ENCODE data around the gene GDF2. TPM values are rescaled to one million over a fixed set of nuclear protein-coding genes. Genes with fewer than 3 reads are reported as not detected.

GDF2 gene
- total and polyA plus RNA-seq, 2 of the 4 experiments (the other 2 are of a cell fraction): under 0.01 TPM; not detected in 1

GRCh38 chr10:47309408-47310089, 12.7 kb upstream of the GDF2 start:
- Histone ChIP-seq H3K9me1 (ENCODE audit: insufficient read depth, low read length) (no peaks in the 10 kb centered on the region), H3K9me3 (ENCODE audit: control insufficient read depth, insufficient read depth, low read length) (no peaks in the 10 kb centered on the region), H2AFZ (replicated peaks; ENCODE audit: low read length, poor library complexity) (no peak overlapping the region), H3K9ac (ENCODE audit: low read depth, low read length) (no peak overlapping the region), H3K27ac (ENCODE audit: insufficient read depth, low read length) (no peak overlapping the region), H4K91ac (ENCODE audit: insufficient read depth, low read depth, low read length) (no peak overlapping the region), H3K4me2 (ENCODE audit: low read depth, low read length) (no peak overlapping the region), H3K56ac (ENCODE audit: extremely low read depth, insufficient read depth, low read length) (no peak overlapping the region), H3K4ac (ENCODE audit: low read depth, low read length) (no peak overlapping the region), H2BK20ac (ENCODE audit: low read depth, low read length) (no peak overlapping the region), H3K14ac (replicated peaks; ENCODE audit: low read depth, low read length) (no peak overlapping the region), H3K79me1 (ENCODE audit: low read depth in 1 of 2, low read length in 2 of 2) (no peaks in the 10 kb centered on the region), H2BK120ac (ENCODE audit: low read depth, low read length) (no peak overlapping the region), H3K4me3 (ENCODE audit: insufficient read depth, low read depth, low read length) (no peak overlapping the region), H3K23ac (ENCODE audit: low read depth, low read length) (no peak overlapping the region), H2AK5ac (ENCODE audit: low read depth, low read length) (no peak overlapping the region), H4K20me1 (ENCODE audit: insufficient read depth, low read length) (no peaks in the 10 kb centered on the region), H3K27me3 (ENCODE audit: control insufficient read depth, insufficient read depth, low read length) (peaks cover 37% of the 10 kb centered on the region), H3K4me1 (ENCODE audit: control insufficient read depth, insufficient read depth, low read length) (no peaks in the 10 kb centered on the region), H3K36me3 (ENCODE audit: control insufficient read depth, insufficient read depth, low read length) (no peaks in the 10 kb centered on the region), H4K8ac (ENCODE audit: low read depth in 2 of 2, low read length in 2 of 2) (no peak overlapping the region), H4K5ac (ENCODE audit: low read depth, low read length) (no peak overlapping the region), H2BK15ac (ENCODE audit: low read depth, low read length) (no peak overlapping the region), H3K18ac (ENCODE audit: low read depth, low read length) (no peak overlapping the region), H2AK9ac (replicated peaks; ENCODE audit: low read depth, low read length, poor library complexity) (no peak overlapping the region), H2BK5ac (ENCODE audit: low read depth, low read length, poor library complexity, severe bottlenecking) (no peak overlapping the region)
- intact Hi-C loops (cut with micrococcal nuclease): loop anchor here (10.0 kb wide), 1 partner anchor 315 kb away; no protein-coding TSS in a partner anchor
- TF ChIP-seq RAD21 (IDR thresholded peaks at IDR 0.05; ENCODE audit: low read length) (peak; percentile 54), FOS (IDR thresholded peaks at IDR 0.05; ENCODE audit: low read depth, low read length) (no peak), SMC3 (IDR thresholded peaks at IDR 0.05; ENCODE audit: low read depth, low read length) (peak; percentile 46), ELK1 (IDR thresholded peaks at IDR 0.05; ENCODE audit: borderline replicate concordance, low read depth, low read length) (no peak)
- TF ChIP-seq, protein P1, sequence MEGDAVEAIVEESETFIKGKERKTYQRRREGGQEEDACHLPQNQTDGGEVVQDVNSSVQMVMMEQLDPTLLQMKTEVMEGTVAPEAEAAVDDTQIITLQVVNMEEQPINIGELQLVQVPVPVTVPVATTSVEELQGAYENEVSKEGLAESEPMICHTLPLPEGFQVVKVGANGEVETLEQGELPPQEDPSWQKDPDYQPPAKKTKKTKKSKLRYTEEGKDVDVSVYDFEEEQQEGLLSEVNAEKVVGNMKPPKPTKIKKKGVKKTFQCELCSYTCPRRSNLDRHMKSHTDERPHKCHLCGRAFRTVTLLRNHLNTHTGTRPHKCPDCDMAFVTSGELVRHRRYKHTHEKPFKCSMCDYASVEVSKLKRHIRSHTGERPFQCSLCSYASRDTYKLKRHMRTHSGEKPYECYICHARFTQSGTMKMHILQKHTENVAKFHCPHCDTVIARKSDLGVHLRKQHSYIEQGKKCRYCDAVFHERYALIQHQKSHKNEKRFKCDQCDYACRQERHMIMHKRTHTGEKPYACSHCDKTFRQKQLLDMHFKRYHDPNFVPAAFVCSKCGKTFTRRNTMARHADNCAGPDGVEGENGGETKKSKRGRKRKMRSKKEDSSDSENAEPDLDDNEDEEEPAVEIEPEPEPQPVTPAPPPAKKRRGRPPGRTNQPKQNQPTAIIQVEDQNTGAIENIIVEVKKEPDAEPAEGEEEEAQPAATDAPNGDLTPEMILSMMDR (conservative IDR thresholded peaks at IDR 0.05; ENCODE audit: low read depth, low read length): peak; percentile 47
- ATAC-seq (ENCODE audit: low read depth) (no peak), DNase-seq (no peak)
- in situ Hi-C loops (cut with MboI; ENCODE audit: low sequenced_read_pairs): loop anchor here (10.0 kb wide), 1 partner anchor 285 kb away; no protein-coding TSS in a partner anchor
- dilution Hi-C loops (cut with HindIII; ENCODE audit: low sequenced_read_pairs, unreplicated experiment): no loop called here
- 88% methylated on average over 29 of the region's 34 CpGs; no CpG with 5 or more reads in 1 of the 2 experiments for WGBS, 2 experiments (ENCODE audit: extremely low coverage in 2 of 2, insufficient read length in 1 of 2)
- BruUV-seq (replicated peaks): no TSS peak
- ChIA-PET POLR2A (ENCODE audit: unreplicated experiment) (no interaction called here), CTCF (interaction anchor here (1.1 kb wide), 1 partner anchor 33 kb away, joined by 5 read pairs; no protein-coding TSS in a partner anchor)
